HepG2 (cell line): ENCODE results near the gene PCDHGA1. TPM values are rescaled to one million over a fixed set of nuclear protein-coding genes. Genes with fewer than 3 reads are reported as not detected.

Experiments used
- ATAC-seq: fragments of 200-7000 bp; cut with Tn5 transposase; 3 replicates; pipeline ENCODE4 v1.9.1; 2020; ENCODE audit warnings: mild to moderate bottlenecking, moderate library complexity
- BruUV-seq: library from RNA; stranded (reverse); fragments of 400-500 nt; replicated peaks from 2 replicates; lab custom pipeline; 2021; lab: Mats Ljungman, UMichigan
- CTCF ChIA-PET: fragments of 300-600 bp; formaldehyde crosslinking; extraction: SDS; loops from one replicate; lab custom pipeline; 2021; ENCODE audit warnings: low total read pairs, inconsistent platforms, low intra/inter-chr PET ratio; lab: Yijun Ruan, JAX
- POLR2A ChIA-PET: fragments of 350-600 bp; sonication (Branson Sonifier 250); formaldehyde crosslinking; loops from one replicate; lab custom pipeline; 2020; ENCODE audit warnings: antibody characterized with exemption, inconsistent platforms; lab: Yijun Ruan, JAX
- DNase-seq: peaks from one replicate; pipeline ENCODE4 v3.0.0-alpha.2; 2015; ENCODE audit warnings: low spot score
- FAIRE-seq: peaks from 3 replicates; lab custom pipeline; 2011; peaks lifted over from hg19 to GRCh38; lab: Jason Lieb, UNC
- H2AFZ ChIP-seq: one replicate; pipeline ENCODE4 v1.6.1; 2011; ENCODE audit warnings: low read length, inconsistent platforms
- H3K27ac ChIP-seq: fragments of 300-600 bp; 3 replicates; pipeline ENCODE4 v1.8.0; 2011; ENCODE audit warnings: mixed run types, mild to moderate bottlenecking, mixed read lengths, low read length, inconsistent platforms; ENCODE audit not compliant: insufficient read depth; ENCODE audit errors: extremely low read length
- H3K27me3 ChIP-seq, 2 experiments: fragments of 200-600 bp in 1 of 2; 2 replicates in 1 of 2; 3 replicates in 1 of 2; pipeline versions ENCODE4 v1.6.0 to v1.8.0; 2011; ENCODE audit warnings: low read length in 2 of 2, mild to moderate bottlenecking in 2 of 2, moderate library complexity in 2 of 2, inconsistent platforms in 1 of 2; ENCODE audit not compliant: insufficient read depth in 2 of 2, control insufficient read depth in 1 of 2
- H3K36me3 ChIP-seq, 2 experiments: fragments of 200-600 bp in 1 of 2; replicated peaks in 1 of 2; 2 replicates in 1 of 2; 3 replicates in 1 of 2; pipeline versions ENCODE4 v1.5.1 to v1.8.0; 2011; ENCODE audit warnings: low read length in 2 of 2, inconsistent platforms in 1 of 2; ENCODE audit not compliant: insufficient read depth in 2 of 2, control insufficient read depth in 1 of 2
- H3K4me1 ChIP-seq: 2 replicates; pipeline ENCODE4 v1.5.1; 2012; ENCODE audit warnings: low read length, inconsistent platforms; ENCODE audit not compliant: insufficient read depth
- H3K4me2 ChIP-seq: 2 replicates; pipeline ENCODE4 v1.6.0; 2011; ENCODE audit warnings: low read depth, low read length, inconsistent platforms
- H3K4me3 ChIP-seq, 3 experiments: fragments of 200-600 bp in 1 of 3; sonication (generic), shearing (Covaris generic) in 1 of 3; replicated peaks in 1 of 3; 2 replicates each; pipeline ENCODE4 v1.5.1; 2011 to 2016; ENCODE audit warnings: low read length in 3 of 3, inconsistent platforms in 2 of 3, low read depth in 2 of 3, mild to moderate bottlenecking in 2 of 3, control low read depth in 1 of 3, mixed read lengths in 1 of 3; ENCODE audit not compliant: insufficient read depth in 1 of 3
- H3K79me2 ChIP-seq: one replicate; pipeline ENCODE4 v1.6.1; 2011; ENCODE audit warnings: low read length, inconsistent platforms; ENCODE audit not compliant: insufficient read depth
- H3K9ac ChIP-seq: 2 replicates; pipeline ENCODE4 v1.6.0; 2011; ENCODE audit warnings: mild to moderate bottlenecking, low read depth, low read length, inconsistent platforms; ENCODE audit not compliant: insufficient read depth
- H3K9me3 ChIP-seq: 2 replicates; pipeline ENCODE4 v1.5.1; 2012; ENCODE audit warnings: mild to moderate bottlenecking, low read length
- H4K20me1 ChIP-seq: 2 replicates; pipeline ENCODE4 v1.6.0; 2011; ENCODE audit warnings: inconsistent platforms, mild to moderate bottlenecking, low read length, moderate library complexity; ENCODE audit not compliant: insufficient read depth
- AGO1 ChIP-seq: fragments of 200-400 bp; formaldehyde crosslinking; IDR thresholded peaks from 2 replicates; pipeline ENCODE4 v1.6.1; 2017; ENCODE audit warnings: mild to moderate bottlenecking, low read depth, low read length, moderate library complexity; ENCODE audit not compliant: poor library complexity, severe bottlenecking
- AGO2 ChIP-seq: fragments of 200-400 bp; formaldehyde crosslinking; optimal IDR thresholded peaks from 2 replicates; pipeline ENCODE3; 2017; ENCODE audit warnings: mild to moderate bottlenecking, low read depth, low read length, moderate library complexity
- CENPT ChIP-seq: sonication (generic); formaldehyde crosslinking; IDR thresholded peaks from 2 replicates; pipeline ENCODE4 v1.8.0; 2022; ENCODE audit warnings: low read depth, mild to moderate bottlenecking, moderate library complexity, missing genetic modification reagents
- HNRNPH1 ChIP-seq: fragments of 200-400 bp; formaldehyde crosslinking; optimal IDR thresholded peaks from 2 replicates; pipeline ENCODE3; 2017; ENCODE audit warnings: mild to moderate bottlenecking, low read depth, low read length
- RFX1 ChIP-seq: fragments of 450-650 bp; IDR thresholded peaks from 2 replicates; pipeline ENCODE4 v1.6.1; 2017
- TBX2 ChIP-seq: sonication (generic); formaldehyde crosslinking; IDR thresholded peaks from 2 replicates; pipeline ENCODE4 v1.5.0; 2020; ENCODE audit warnings: missing genetic modification reagents, mild to moderate bottlenecking, borderline replicate concordance
- ZFP90 ChIP-seq: sonication (generic); formaldehyde crosslinking; IDR thresholded peaks from 2 replicates; pipeline ENCODE4 v1.8.0; 2022; ENCODE audit warnings: missing genetic modification reagents, mild to moderate bottlenecking, inconsistent platforms, borderline replicate concordance
- ZNF333 ChIP-seq: sonication (generic); formaldehyde crosslinking; IDR thresholded peaks from 2 replicates; pipeline ENCODE4 v1.4.0; 2020; ENCODE audit warnings: mild to moderate bottlenecking, missing genetic modification reagents, borderline replicate concordance
- ZNF335 ChIP-seq: sonication (generic); formaldehyde crosslinking; IDR thresholded peaks from 2 replicates; pipeline ENCODE4 v1.4.0; 2020; ENCODE audit warnings: missing genetic modification reagents
- ZNF780A ChIP-seq: sonication (generic); formaldehyde crosslinking; IDR thresholded peaks from 2 replicates; pipeline ENCODE4 v1.8.0; 2022; ENCODE audit warnings: mild to moderate bottlenecking, missing genetic modification reagents, moderate library complexity
- ZNF792 ChIP-seq: IDR thresholded peaks from 2 replicates; pipeline ENCODE4 v1.6.1; 2016
- WGBS: methylation state at CpG from one replicate; pipeline ENCODE4 v1.1.6; 2017; ENCODE audit warnings: low lambda C conversion rate; 5-methylcytosine and 5-hydroxymethylcytosine counted together
- in situ Hi-C: cut with HindIII; loops from 2 replicates; pipeline ENCODE4 v1.10.0; 2017; ENCODE audit warnings: low pct_unique_long_range_greater_than_20kb; ENCODE audit not compliant: extremely low pct_ligation_motif_present
- intact Hi-C: fragments of 100-400 bp; cut with micrococcal nuclease; formaldehyde crosslinking; loops from one replicate; pipeline ENCODE4 v1.10.0; 2022; ENCODE audit not compliant: unreplicated experiment
- polyA plus RNA-seq, 8 experiments: library from polyadenylated mRNA; depleted of rRNA in 3 of 8; stranded (reverse) in 7 of 8; unstranded in 1 of 8; fragments of >200 nt; fragmentation: Illumina TruSeq in 4 of 8; extraction: Trizol in 4 of 8; gene quantifications; 2 replicates each; pipeline versions ENCODE4 v1.2.1 to v1.2.3, GENCODE V29; 2011 to 2016; ENCODE audit warnings: low read depth in 4 of 8, missing spikeins in 1 of 8, mixed read lengths in 1 of 8; ENCODE audit not compliant: insufficient read depth in 1 of 8
- total RNA-seq, 5 experiments: library from RNA; depleted of rRNA; stranded (reverse); fragments of >200 nt; fragmentation: Illumina TruSeq; extraction: Trizol; gene quantifications; 2 replicates each; pipeline ENCODE4 v1.2.3, GENCODE V29; 2016; ENCODE audit warnings: low read depth in 1 of 5
- TF ChIP-seq, protein P1 (sequence below): sonication (generic); formaldehyde crosslinking; IDR thresholded peaks from 2 replicates; pipeline ENCODE4 v1.4.0; 2020; ENCODE audit warnings: missing genetic modification reagents, borderline replicate concordance
- TF ChIP-seq, protein P2 (sequence below): sonication (generic); formaldehyde crosslinking; IDR thresholded peaks from 2 replicates; pipeline ENCODE4 v1.4.0; 2020; ENCODE audit warnings: mild to moderate bottlenecking, missing genetic modification reagents

Gene PCDHGA1
- total and polyA plus RNA-seq, 2 of the 13 experiments (the other 11 are each of a cell fraction or from before 2014, with no cell fraction given): 0.31 to 0.40 TPM

DNA sequence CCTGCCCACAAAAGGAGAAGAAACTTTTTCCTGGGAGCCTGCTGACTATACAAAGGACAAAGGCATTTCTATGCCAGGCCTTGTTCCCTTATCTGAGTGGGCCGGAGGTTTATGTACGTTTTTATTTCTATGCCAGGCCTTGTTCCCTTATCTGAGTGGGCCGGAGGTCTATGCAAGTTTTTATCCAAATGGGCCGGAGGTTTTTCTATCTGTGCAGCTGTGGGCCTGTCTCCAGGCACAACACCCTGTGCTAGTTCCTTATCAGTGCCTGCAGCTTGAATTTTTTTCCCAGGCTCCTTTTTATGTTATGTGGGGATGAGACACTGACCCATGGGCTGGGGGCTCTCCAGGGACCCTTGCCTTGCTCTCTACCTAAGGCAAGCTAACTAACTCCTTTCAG is 31.9 kb upstream of the PCDHGA1 start:
- Histone ChIP-seq H3K4me1 (no peaks in the 10 kb centered on the region), H4K20me1 (no peaks in the 10 kb centered on the region), H3K79me2 (no peaks in the 10 kb centered on the region), H3K9me3 (peaks cover 35% of the 10 kb centered on the region), H3K4me3 (no peak overlapping the region), H3K27me3 (no peaks in the 10 kb centered on the region), H3K36me3 (no peaks in the 10 kb centered on the region), H3K9ac (no peak overlapping the region), H3K27ac (no peak overlapping the region), H2AFZ (no peak overlapping the region), H3K4me2 (no peak overlapping the region)
- BruUV-seq: no TSS peak
- intact Hi-C loops: no loop called here
- TF ChIP-seq ZNF333 (CRISPR knock-in tag): no peak
- no peak for TF ChIP-seq ZFP90 (CRISPR knock-in tag)
- no peak for TF ChIP-seq ZNF792 (CRISPR knock-in tag)
- TF ChIP-seq RFX1: no peak
- TF ChIP-seq, protein P1, sequence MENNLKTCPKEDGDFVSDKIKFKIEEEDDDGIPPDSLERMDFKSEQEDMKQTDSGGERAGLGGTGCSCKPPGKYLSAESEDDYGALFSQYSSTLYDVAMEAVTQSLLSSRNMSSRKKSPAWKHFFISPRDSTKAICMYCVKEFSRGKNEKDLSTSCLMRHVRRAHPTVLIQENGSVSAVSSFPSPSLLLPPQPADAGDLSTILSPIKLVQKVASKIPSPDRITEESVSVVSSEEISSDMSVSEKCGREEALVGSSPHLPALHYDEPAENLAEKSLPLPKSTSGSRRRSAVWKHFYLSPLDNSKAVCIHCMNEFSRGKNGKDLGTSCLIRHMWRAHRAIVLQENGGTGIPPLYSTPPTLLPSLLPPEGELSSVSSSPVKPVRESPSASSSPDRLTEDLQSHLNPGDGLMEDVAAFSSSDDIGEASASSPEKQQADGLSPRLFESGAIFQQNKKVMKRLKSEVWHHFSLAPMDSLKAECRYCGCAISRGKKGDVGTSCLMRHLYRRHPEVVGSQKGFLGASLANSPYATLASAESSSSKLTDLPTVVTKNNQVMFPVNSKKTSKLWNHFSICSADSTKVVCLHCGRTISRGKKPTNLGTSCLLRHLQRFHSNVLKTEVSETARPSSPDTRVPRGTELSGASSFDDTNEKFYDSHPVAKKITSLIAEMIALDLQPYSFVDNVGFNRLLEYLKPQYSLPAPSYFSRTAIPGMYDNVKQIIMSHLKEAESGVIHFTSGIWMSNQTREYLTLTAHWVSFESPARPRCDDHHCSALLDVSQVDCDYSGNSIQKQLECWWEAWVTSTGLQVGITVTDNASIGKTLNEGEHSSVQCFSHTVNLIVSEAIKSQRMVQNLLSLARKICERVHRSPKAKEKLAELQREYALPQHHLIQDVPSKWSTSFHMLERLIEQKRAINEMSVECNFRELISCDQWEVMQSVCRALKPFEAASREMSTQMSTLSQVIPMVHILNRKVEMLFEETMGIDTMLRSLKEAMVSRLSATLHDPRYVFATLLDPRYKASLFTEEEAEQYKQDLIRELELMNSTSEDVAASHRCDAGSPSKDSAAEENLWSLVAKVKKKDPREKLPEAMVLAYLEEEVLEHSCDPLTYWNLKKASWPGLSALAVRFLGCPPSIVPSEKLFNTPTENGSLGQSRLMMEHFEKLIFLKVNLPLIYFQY (CRISPR knock-in tag): no peak
- POLR2A ChIA-PET: no interaction called here
- ATAC-seq: no peak
- CTCF ChIA-PET: no interaction called here
- in situ Hi-C loops: no loop called here
- 20% methylated on average over 4 of the region's 4 CpGs for WGBS
- FAIRE-seq: no peak
- DNase-seq: no peak

DNA sequence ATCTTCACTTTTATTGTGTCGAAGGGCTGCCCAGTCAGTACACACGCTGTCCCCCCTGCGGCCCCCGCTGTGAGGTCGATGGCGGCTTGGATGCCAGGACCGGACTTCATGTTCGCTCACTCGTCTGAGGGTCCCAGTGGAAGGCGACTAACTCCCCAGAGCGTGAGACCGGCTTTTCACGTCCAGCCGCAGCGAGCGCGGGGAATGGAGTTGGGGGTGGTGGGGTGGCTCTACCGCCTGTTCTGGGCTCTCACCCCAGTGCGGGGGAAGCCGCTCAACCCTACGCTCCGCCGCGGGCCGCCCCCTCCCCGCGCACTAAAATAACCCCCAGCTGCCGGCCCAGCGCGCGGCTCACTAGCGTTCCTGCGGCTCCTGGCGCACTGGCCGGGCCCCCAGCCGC is 26.6 kb upstream of the PCDHGA1 start, which contains the start of gene SLC25A2:
SLC25A2 (minus strand) TSS at position 294 of the 400 bp plus-strand sequence; CDS start at position 110, 184 bp downstream.
- Histone ChIP-seq H2AFZ (no peak within 1 kb of the TSS), H3K4me2 (no peak within 1 kb of the TSS), H3K4me1 (no peaks in the 10 kb centered on the region), H3K79me2 (no peaks in the 10 kb centered on the region), H3K9ac (no peak within 1 kb of the TSS)
- TF ChIP-seq HNRNPH1 (no peak), ZNF780A (no peak), ZNF335 (CRISPR knock-in tag) (no peak), CENPT (CRISPR knock-in tag) (no peak), AGO2 (peak; percentile 25), TBX2 (CRISPR knock-in tag) (no peak), AGO1 (no peak)
- TF ChIP-seq, protein P2, sequence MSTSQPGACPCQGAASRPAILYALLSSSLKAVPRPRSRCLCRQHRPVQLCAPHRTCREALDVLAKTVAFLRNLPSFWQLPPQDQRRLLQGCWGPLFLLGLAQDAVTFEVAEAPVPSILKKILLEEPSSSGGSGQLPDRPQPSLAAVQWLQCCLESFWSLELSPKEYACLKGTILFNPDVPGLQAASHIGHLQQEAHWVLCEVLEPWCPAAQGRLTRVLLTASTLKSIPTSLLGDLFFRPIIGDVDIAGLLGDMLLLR (CRISPR knock-in tag): no peak
- TF ChIP-seq, all 625 proteins: peak for 1
- Histone ChIP-seq H3K27ac (no peak within 1 kb of the TSS), H3K27me3 (no peaks in the 10 kb centered on the region), H4K20me1 (no peaks in the 10 kb centered on the region), H3K9me3 (peaks cover 46% of the 10 kb centered on the region), H3K4me3 (no peak within 1 kb of the TSS), H3K36me3 (no peaks in the 10 kb centered on the region)
- BruUV-seq: no TSS peak
- CTCF ChIA-PET: no interaction called here
- ATAC-seq (no peak), DNase-seq (no peak), FAIRE-seq (no peak)
- in situ Hi-C loops (no loop called here), intact Hi-C loops (no loop called here)
- 95% methylated on average over 21 of the region's 36 CpGs for WGBS
- POLR2A ChIA-PET: no interaction called here
